HEK293 (cell line): ENCODE results near the gene SH3PXD2B.

Experiments
- CTCF ChIA-PET: fragments of 350-600 bp; formaldehyde crosslinking; extraction: SDS; loops from one replicate; lab custom pipeline; 2021; ENCODE audit warnings: antibody characterized with exemption; lab: Yijun Ruan, JAX
- POLR2A ChIA-PET: fragments of 300-600 bp; formaldehyde crosslinking; extraction: SDS; loops from one replicate; lab custom pipeline; 2020; ENCODE audit warnings: antibody characterized with exemption, inconsistent platforms; lab: Yijun Ruan, JAX
- H3K27ac ChIP-seq: fragments of 200-500 bp; sonication (Bioruptor generic); 2 replicates; pipeline ENCODE4 v1.5.1; 2014; ENCODE audit warnings: low read depth, low read length, control low read depth, inconsistent platforms; ENCODE audit errors: extremely low read depth
- H3K36me3 ChIP-seq, 2 experiments: fragments of 200-500 bp in 1 of 2; sonication (Bioruptor generic) in 1 of 2; 1 replicate in 1 of 2; 2 replicates in 1 of 2; pipeline ENCODE4 v1.5.1; 2014 to 2017; ENCODE audit warnings: inconsistent platforms in 2 of 2, low read length in 2 of 2; ENCODE audit not compliant: control insufficient read depth in 2 of 2, insufficient read depth in 1 of 2
- H3K4me1 ChIP-seq: fragments of 200-500 bp; sonication (Bioruptor generic); 2 replicates; pipeline ENCODE4 v1.5.1; 2014; ENCODE audit warnings: mild to moderate bottlenecking, low read length, inconsistent platforms; ENCODE audit not compliant: control insufficient read depth, insufficient read depth
- H3K4me3 ChIP-seq: 2 replicates; pipeline ENCODE4 v1.5.1; 2011; ENCODE audit warnings: low read depth, mild to moderate bottlenecking, control low read depth, low read length, moderate library complexity
- H3K9me3 ChIP-seq: fragments of 200-500 bp; sonication (Bioruptor generic); 2 replicates; pipeline ENCODE4 v1.5.1; 2014; ENCODE audit warnings: low read depth, low read length, inconsistent platforms; ENCODE audit not compliant: control insufficient read depth, insufficient read depth
- KLF16 ChIP-seq: fragments of 450-650 bp; formaldehyde crosslinking; IDR thresholded peaks from 2 replicates; pipeline ENCODE4 v1.5.1; 2017; ENCODE audit warnings: missing biosample characterization, missing genetic modification characterization
- SP2 ChIP-seq: fragments of 450-650 bp; formaldehyde crosslinking; IDR thresholded peaks from 2 replicates; pipeline ENCODE4 v1.5.1; 2016; ENCODE audit warnings: missing biosample characterization, missing genetic modification characterization
- YY2 ChIP-seq: fragments of 450-650 bp; formaldehyde crosslinking; IDR thresholded peaks from 2 replicates; pipeline ENCODE4 v1.5.1; 2016; ENCODE audit warnings: missing biosample characterization, missing genetic modification characterization
- ZBTB1 ChIP-seq: fragments of 450-650 bp; formaldehyde crosslinking; IDR thresholded peaks from 2 replicates; pipeline ENCODE4 v1.5.1; 2016; ENCODE audit warnings: missing biosample characterization, missing genetic modification characterization
- ZBTB11 ChIP-seq: fragments of 450-650 bp; formaldehyde crosslinking; conservative IDR thresholded peaks from 2 replicates; pipeline ENCODE4 v1.5.1; 2016; ENCODE audit warnings: low read depth, missing biosample characterization, missing genetic modification characterization
- ZBTB20 ChIP-seq: fragments of 450-650 bp; formaldehyde crosslinking; IDR thresholded peaks from 2 replicates; pipeline ENCODE4 v1.5.1; 2016; ENCODE audit warnings: missing biosample characterization, missing genetic modification characterization
- ZFP41 ChIP-seq: fragments of 450-650 bp; formaldehyde crosslinking; IDR thresholded peaks from 2 replicates; pipeline ENCODE4 v1.5.1; 2016; ENCODE audit warnings: missing biosample characterization, missing genetic modification characterization, borderline replicate concordance
- ZNF175 ChIP-seq: fragments of 450-650 bp; formaldehyde crosslinking; IDR thresholded peaks from 2 replicates; pipeline ENCODE4 v1.5.1; 2016; ENCODE audit warnings: missing biosample characterization, missing genetic modification characterization
- ZNF292 ChIP-seq: fragments of 450-650 bp; formaldehyde crosslinking; IDR thresholded peaks from 2 replicates; pipeline ENCODE4 v1.5.1; 2016; ENCODE audit warnings: low read depth, missing biosample characterization, missing genetic modification characterization, borderline replicate concordance
- ZNF354C ChIP-seq: fragments of 450-650 bp; formaldehyde crosslinking; IDR thresholded peaks from 2 replicates; pipeline ENCODE4 v1.5.1; 2016; ENCODE audit warnings: missing biosample characterization, missing genetic modification characterization, low read depth, borderline replicate concordance
- ZNF548 ChIP-seq: fragments of 450-650 bp; formaldehyde crosslinking; IDR thresholded peaks from 2 replicates; pipeline ENCODE4 v1.5.1; 2016; ENCODE audit warnings: missing biosample characterization, missing genetic modification characterization
- ZNF561 ChIP-seq: fragments of 450-650 bp; IDR thresholded peaks from 2 replicates; pipeline ENCODE4 v1.5.1; 2018; ENCODE audit warnings: missing biosample characterization, missing genetic modification characterization, borderline replicate concordance
- ZNF621 ChIP-seq: fragments of 450-650 bp; formaldehyde crosslinking; IDR thresholded peaks from 2 replicates; pipeline ENCODE4 v1.5.1; 2017; ENCODE audit warnings: missing biosample characterization, missing genetic modification characterization
- ZNF626 ChIP-seq: fragments of 450-650 bp; sonication (Bioruptor Pico); formaldehyde crosslinking; IDR thresholded peaks from 2 replicates; pipeline ENCODE4 v1.5.1; 2018; ENCODE audit warnings: missing biosample characterization, missing genetic modification characterization, inconsistent platforms
- ZNF654 ChIP-seq: fragments of 450-650 bp; formaldehyde crosslinking; IDR thresholded peaks from 2 replicates; pipeline ENCODE4 v1.5.1; 2016; ENCODE audit warnings: low read depth, missing biosample characterization, missing genetic modification characterization
- ZNF701 ChIP-seq: fragments of 450-650 bp; formaldehyde crosslinking; IDR thresholded peaks from 2 replicates; pipeline ENCODE4 v1.5.1; 2016; ENCODE audit warnings: missing biosample characterization, missing genetic modification characterization
- ZNF768 ChIP-seq: fragments of 450-650 bp; formaldehyde crosslinking; IDR thresholded peaks from 2 replicates; pipeline ENCODE4 v1.5.1; 2018; ENCODE audit warnings: missing biosample characterization, mild to moderate bottlenecking, missing genetic modification characterization
- ZSCAN16 ChIP-seq: fragments of 450-650 bp; formaldehyde crosslinking; IDR thresholded peaks from 2 replicates; pipeline ENCODE4 v1.5.1; 2016; ENCODE audit warnings: missing biosample characterization, missing genetic modification characterization
- TF ChIP-seq, protein P1 (sequence below): fragments of 450-650 bp; formaldehyde crosslinking; IDR thresholded peaks from 2 replicates; pipeline ENCODE4 v1.5.1; 2016; ENCODE audit warnings: missing biosample characterization, missing genetic modification characterization
- TF ChIP-seq, protein P2 (sequence below): fragments of 450-650 bp; formaldehyde crosslinking; IDR thresholded peaks from 2 replicates; pipeline ENCODE4 v1.5.1; 2016; ENCODE audit warnings: missing biosample characterization, missing genetic modification characterization
- TF ChIP-seq, protein P3 (sequence below): fragments of 450-650 bp; formaldehyde crosslinking; optimal IDR thresholded peaks from 2 replicates; pipeline ENCODE3; 2016; ENCODE audit warnings: missing biosample characterization, mild to moderate bottlenecking, missing genetic modification characterization

The SH3PXD2B gene

GRCh38 chr5:172385707-172386106 is 68.6 kb downstream of the SH3PXD2B start:
- no peaks in the 10 kb centered on the region for H3K9me3 ChIP-seq
- TF ChIP-seq ZBTB1 (tag by site-specific recombination): no peak
- TF ChIP-seq ZBTB11 (tag by site-specific recombination): no peak
- TF ChIP-seq ZNF654 (tag by site-specific recombination): no peak
- no peak for TF ChIP-seq ZNF626 (tag by site-specific recombination)
- no peak for TF ChIP-seq KLF16
- TF ChIP-seq ZNF175: no peak
- no peak for TF ChIP-seq ZNF292 (tag by site-specific recombination)
- TF ChIP-seq, protein P1, sequence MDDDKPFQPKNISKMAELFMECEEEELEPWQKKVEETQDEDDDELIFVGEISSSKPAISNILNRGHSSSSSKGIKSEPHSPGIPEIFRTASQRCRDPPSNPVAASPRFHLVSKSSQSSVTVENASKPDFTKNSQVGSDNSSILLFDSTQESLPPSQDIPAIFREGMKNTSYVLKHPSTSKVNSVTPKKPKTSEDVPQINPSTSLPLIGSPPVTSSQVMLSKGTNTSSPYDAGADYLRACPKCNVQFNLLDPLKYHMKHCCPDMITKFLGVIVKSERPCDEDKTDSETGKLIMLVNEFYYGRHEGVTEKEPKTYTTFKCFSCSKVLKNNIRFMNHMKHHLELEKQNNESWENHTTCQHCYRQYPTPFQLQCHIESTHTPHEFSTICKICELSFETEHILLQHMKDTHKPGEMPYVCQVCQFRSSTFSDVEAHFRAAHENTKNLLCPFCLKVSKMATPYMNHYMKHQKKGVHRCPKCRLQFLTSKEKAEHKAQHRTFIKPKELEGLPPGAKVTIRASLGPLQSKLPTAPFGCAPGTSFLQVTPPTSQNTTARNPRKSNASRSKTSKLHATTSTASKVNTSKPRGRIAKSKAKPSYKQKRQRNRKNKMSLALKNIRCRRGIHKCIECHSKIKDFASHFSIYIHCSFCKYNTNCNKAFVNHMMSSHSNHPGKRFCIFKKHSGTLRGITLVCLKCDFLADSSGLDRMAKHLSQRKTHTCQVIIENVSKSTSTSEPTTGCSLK: no peak
- no peak for TF ChIP-seq SP2
- TF ChIP-seq ZNF561 (tag by site-specific recombination): no peak
- no peak for TF ChIP-seq YY2 (tag by site-specific recombination)
- TF ChIP-seq ZNF548 (tag by site-specific recombination): no peak
- TF ChIP-seq ZNF621 (tag by site-specific recombination): no peak
- TF ChIP-seq, protein P2, sequence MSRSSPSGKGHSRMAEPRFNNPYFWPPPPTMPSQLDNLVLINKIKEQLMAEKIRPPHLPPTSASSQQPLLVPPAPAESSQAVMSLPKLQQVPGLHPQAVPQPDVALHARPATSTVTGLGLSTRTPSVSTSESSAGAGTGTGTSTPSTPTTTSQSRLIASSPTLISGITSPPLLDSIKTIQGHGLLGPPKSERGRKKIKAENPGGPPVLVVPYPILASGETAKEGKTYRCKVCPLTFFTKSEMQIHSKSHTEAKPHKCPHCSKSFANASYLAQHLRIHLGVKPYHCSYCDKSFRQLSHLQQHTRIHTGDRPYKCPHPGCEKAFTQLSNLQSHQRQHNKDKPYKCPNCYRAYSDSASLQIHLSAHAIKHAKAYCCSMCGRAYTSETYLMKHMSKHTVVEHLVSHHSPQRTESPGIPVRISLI: no peak
- H3K4me3 ChIP-seq: no peak overlapping the region
- POLR2A ChIA-PET: no interaction called here
- CTCF ChIA-PET: interaction anchor here (0.5 to 0.7 kb wide), 2 partner anchors 67 to 427 kb away, joined by 3 read pairs; no protein-coding TSS in a partner anchor
- H3K27ac ChIP-seq: no peak overlapping the region
- H3K4me1 ChIP-seq: peaks cover 5% of the 10 kb centered on the region; the same call in 1 of the 2 replicates
- peaks cover 0 to 14% of the 10 kb centered on the region in 2 experiments; a peak in 1 of 3 replicates for H3K36me3 ChIP-seq

GRCh38 chr5:172385010-172385563 is 69.2 kb downstream of the SH3PXD2B start:
- H3K4me3 ChIP-seq: no peak overlapping the region
- H3K4me1 ChIP-seq: peaks cover 5% of the 10 kb centered on the region; the same call in 1 of the 2 replicates
- H3K9me3 ChIP-seq: no peaks in the 10 kb centered on the region
- no peak overlapping the region for H3K27ac ChIP-seq
- POLR2A ChIA-PET: no interaction called here
- peaks cover 0 to 14% of the 10 kb centered on the region in 2 experiments; a peak in 1 of 3 replicates for H3K36me3 ChIP-seq
- CTCF ChIA-PET: interaction anchor here (0.5 to 1.5 kb wide), 4 partner anchors 18 to 426 kb away, joined by 3 read pairs; no protein-coding TSS in a partner anchor
- TF ChIP-seq ZBTB20 (tag by site-specific recombination) (no peak), ZSCAN16 (tag by site-specific recombination) (no peak), ZNF654 (tag by site-specific recombination) (no peak), ZNF354C (tag by site-specific recombination) (no peak), ZNF701 (tag by site-specific recombination) (no peak), ZFP41 (tag by site-specific recombination) (no peak), ZNF768 (tag by site-specific recombination) (no peak), ZBTB11 (tag by site-specific recombination) (no peak)
- TF ChIP-seq, protein P3, sequence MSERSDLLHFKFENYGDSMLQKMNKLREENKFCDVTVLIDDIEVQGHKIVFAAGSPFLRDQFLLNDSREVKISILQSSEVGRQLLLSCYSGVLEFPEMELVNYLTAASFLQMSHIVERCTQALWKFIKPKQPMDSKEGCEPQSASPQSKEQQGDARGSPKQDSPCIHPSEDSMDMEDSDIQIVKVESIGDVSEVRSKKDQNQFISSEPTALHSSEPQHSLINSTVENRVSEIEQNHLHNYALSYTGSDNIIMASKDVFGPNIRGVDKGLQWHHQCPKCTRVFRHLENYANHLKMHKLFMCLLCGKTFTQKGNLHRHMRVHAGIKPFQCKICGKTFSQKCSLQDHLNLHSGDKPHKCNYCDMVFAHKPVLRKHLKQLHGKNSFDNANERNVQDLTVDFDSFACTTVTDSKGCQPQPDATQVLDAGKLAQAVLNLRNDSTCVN (tag by site-specific recombination): no peak
